ENCODE measurements around the gene MIDN. TPM values are rescaled to one million over a fixed set of nuclear protein-coding genes. Genes with fewer than 3 reads are reported as not detected.
A peak's percentile ranks its signal among the peaks of the same experiment; 100 is the strongest.

The MIDN gene
- total and polyA plus RNA-seq, 3 donors from 2014 or later: 30.3 to 42.4 (median 38.2) TPM

DNA sequence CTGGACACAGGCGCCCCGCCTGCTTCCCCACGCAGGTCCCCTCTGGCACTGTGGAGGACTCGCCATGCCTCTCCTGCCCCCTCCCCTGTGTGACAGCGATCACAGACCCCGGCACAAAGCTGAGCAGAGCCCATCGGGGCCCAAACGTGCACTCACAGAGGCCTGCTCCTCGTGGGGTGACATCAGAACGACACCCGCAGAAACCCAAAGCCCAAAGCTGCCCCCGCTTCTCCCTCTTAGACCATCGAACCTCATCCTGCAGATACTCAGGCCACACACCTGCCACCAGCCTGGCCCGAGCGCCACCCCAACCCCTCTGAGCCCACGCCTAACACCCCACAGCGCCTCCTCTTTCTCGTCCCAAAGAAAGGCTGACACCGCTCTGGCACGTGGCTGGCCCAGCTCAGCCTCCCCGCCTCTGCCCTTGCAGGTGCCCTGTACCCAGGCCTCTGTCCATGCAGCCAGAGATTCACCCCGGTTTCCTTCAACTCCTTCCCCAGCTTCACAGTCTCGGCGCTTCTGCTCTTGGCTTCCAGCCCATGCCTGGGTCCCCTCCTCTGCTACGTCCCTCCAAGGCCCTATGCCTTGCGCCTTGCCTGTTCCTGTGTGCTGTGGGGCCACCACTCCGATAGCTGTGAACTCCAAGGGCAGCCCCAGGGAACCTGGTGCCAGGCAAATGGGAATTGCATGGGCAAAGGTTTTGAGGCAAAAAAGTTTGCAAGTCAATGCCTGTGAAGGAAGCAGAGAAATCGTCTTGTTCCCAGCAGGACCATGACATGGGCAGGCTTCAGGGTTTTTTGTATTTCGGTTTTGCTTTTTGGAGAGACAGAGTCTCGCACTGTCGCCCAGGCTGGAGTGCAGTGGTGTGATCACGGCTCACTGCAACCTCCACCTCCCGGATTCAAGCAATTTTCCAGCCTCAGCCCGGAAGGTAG, 9.7 kb upstream of the MIDN start:
- Histone ChIP-seq H3K9me3 (no peaks in the 10 kb centered on the region), H3K4me1 (peaks cover 46% of the 10 kb centered on the region), H3K27ac (peak overlapping the region; percentile 51 to 95), H3K4me3 (no peak overlapping the region), H3K27me3 (no peaks in the 10 kb centered on the region), H3K36me3 (ENCODE audit: low read depth, missing control alignments) (no peaks in the 10 kb centered on the region)
- WGBS, 2 donors: 44 to 47% methylated on average over 26 to 34 of the region's 34 CpGs
- intact Hi-C loops (cut with DNase I; ENCODE audit: low total_unique reads): no loop called here
- no peak for DNase-seq
- no peak for TF ChIP-seq POLR2A (IDR thresholded peaks at IDR 0.05)
- TF ChIP-seq, protein P1, sequence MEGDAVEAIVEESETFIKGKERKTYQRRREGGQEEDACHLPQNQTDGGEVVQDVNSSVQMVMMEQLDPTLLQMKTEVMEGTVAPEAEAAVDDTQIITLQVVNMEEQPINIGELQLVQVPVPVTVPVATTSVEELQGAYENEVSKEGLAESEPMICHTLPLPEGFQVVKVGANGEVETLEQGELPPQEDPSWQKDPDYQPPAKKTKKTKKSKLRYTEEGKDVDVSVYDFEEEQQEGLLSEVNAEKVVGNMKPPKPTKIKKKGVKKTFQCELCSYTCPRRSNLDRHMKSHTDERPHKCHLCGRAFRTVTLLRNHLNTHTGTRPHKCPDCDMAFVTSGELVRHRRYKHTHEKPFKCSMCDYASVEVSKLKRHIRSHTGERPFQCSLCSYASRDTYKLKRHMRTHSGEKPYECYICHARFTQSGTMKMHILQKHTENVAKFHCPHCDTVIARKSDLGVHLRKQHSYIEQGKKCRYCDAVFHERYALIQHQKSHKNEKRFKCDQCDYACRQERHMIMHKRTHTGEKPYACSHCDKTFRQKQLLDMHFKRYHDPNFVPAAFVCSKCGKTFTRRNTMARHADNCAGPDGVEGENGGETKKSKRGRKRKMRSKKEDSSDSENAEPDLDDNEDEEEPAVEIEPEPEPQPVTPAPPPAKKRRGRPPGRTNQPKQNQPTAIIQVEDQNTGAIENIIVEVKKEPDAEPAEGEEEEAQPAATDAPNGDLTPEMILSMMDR (IDR thresholded peaks at IDR 0.05): no peak

DNA sequence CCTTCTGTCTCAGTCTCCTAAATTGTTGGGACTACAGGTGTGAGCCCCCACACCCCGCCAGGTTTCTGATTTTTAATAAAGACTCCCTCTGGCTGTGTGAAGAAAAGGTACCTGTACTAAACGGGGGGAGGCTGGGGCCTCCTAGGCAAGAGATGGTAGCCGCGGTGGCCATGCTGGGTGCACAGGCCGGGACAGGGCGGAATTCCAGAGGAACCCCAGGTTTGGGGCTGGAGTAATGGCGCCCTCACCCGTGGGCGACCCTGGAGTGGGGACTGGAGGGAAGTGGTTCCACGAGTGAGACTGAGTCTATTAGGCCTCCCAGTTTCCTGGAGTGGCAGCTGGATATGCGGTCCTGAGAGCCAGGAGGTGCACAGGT, 9.0 kb upstream of the MIDN start:
- no peak for DNase-seq
- WGBS, 2 donors: 60 to 65% methylated on average over 9 to 11 of the region's 11 CpGs
- H3K36me3 ChIP-seq (ENCODE audit: low read depth, missing control alignments): no peaks in the 10 kb centered on the region
- intact Hi-C loops (cut with DNase I; ENCODE audit: low total_unique reads): no loop called here
- H3K27ac ChIP-seq: peak overlapping the region; percentile 92 to 95
- H3K4me1 ChIP-seq: peaks cover 54% of the 10 kb centered on the region
- H3K9me3 ChIP-seq: no peaks in the 10 kb centered on the region
- no peaks in the 10 kb centered on the region for H3K27me3 ChIP-seq
- peak overlapping the region in 1 of 2 donors; percentile 24 for H3K4me3 ChIP-seq
- TF ChIP-seq, protein P1 (IDR thresholded peaks at IDR 0.05): no peak
- no peak for TF ChIP-seq POLR2A (IDR thresholded peaks at IDR 0.05)

DNA sequence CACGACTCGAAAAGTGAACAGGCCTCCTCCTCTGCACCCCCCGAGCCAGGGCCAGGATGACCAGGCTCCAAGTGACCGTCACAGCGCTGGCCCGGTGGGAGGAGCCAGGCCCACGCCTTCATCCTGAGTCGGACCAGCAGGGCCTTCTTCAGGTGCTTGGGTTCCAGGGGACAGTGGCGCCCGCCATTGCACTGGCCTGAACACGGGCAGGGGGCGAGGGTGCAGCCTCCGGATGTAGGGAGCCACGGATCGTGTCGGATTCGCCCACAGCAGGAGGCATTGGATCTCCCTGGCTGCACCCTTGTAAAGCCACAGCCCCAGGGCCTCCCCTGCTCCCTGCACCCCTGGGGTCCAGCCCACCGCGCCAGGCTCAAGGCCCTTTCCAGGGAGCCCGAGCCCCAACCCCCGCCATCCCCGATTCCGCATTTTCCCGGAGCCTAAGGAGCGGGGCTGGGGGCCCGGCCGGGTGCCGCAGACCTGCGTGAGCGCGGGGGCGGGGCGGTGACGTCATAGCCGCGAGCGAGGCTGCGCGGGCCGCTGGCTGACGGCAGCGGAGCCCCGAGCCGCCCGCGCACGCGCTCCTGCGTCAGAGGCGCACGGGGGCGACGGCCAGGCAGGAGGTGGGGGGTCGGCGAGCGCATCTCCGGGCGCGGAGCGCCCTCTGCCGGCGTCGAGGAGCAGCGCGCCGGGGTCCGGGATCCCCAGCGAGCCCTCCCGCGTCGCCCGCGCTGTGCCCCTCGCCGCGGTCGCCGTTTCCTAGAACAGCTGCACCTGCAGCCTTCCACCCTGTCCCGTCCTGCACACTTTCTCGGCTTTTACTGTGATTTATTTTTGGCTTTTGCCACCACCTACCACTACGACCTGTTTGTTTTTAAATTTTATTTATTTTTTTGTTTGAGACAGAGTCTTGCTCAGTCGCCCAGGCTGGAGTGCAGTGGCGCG, 8.3 kb upstream of the MIDN start:
- Histone ChIP-seq H3K36me3 (ENCODE audit: low read depth, missing control alignments) (no peaks in the 10 kb centered on the region), H3K4me3 (peak overlapping the region; percentile 21 to 36), H3K27me3 (no peaks in the 10 kb centered on the region), H3K9me3 (no peaks in the 10 kb centered on the region), H3K27ac (peak overlapping the region; percentile 92 to 95), H3K4me1 (peaks cover 60% of the 10 kb centered on the region)
- 3 to 10% methylated on average over 16 to 83 of the region's 84 CpGs for WGBS, 2 donors
- intact Hi-C loops (cut with DNase I; ENCODE audit: low total_unique reads): no loop called here
- peak; percentile 92 for DNase-seq
- TF ChIP-seq POLR2A (IDR thresholded peaks at IDR 0.05): no peak
- TF ChIP-seq, protein P1 (IDR thresholded peaks at IDR 0.05): peak; percentile 92 to 99 (median 99)

DNA sequence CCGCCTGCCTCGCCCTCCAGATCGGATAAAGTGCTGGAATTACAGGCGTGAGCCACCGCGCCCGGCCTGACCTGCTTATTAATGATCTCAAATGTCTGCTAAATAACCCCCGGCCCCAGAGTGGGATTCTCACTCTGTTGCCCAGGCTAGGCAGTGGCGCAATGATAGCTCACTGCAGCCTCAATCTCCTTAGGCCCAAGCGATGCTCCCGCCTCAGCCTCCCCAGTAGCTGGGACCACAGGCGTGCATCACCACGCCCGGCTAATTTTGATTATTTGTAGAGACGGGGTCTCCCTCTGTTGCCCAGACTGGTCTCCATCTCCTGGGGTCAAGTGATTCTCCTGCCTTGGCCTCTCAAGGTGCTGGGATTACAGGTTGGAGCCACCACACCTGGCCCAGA, 7.5 kb upstream of the MIDN start:
- WGBS, 2 donors: 52 to 58% methylated on average over 10 to 15 of the region's 15 CpGs
- DNase-seq: no peak
- peak overlapping the region; percentile 90 to 97 for H3K27ac ChIP-seq
- H3K27me3 ChIP-seq: no peaks in the 10 kb centered on the region
- H3K36me3 ChIP-seq (ENCODE audit: low read depth, missing control alignments): no peaks in the 10 kb centered on the region
- peak overlapping the region in 1 of 2 donors; percentile 88 for H3K4me3 ChIP-seq
- intact Hi-C loops (cut with DNase I; ENCODE audit: low total_unique reads): no loop called here
- H3K9me3 ChIP-seq: no peaks in the 10 kb centered on the region
- TF ChIP-seq POLR2A (IDR thresholded peaks at IDR 0.05): no peak
- TF ChIP-seq, protein P1 (IDR thresholded peaks at IDR 0.05): no peak
- H3K4me1 ChIP-seq: peaks cover 69% of the 10 kb centered on the region
